CD14-positive monocyte (primary cell): ENCODE results near the gene VAV1. TPM values are rescaled to one million over a fixed set of nuclear protein-coding genes. Genes with fewer than 3 reads are reported as not detected.

ENCODE experiments used
- DNase-seq, 3 donors: peaks; one replicate each; pipeline ENCODE4 v3.0.0-alpha.2; 2011 to 2022
- H2AFZ ChIP-seq: 2 replicates; pipeline ENCODE4 v1.6.0; 2012; ENCODE audit warnings: mild to moderate bottlenecking, low read depth, low read length, inconsistent platforms; ENCODE audit not compliant: insufficient read depth, poor library complexity, severe bottlenecking
- H3K27ac ChIP-seq, 2 donors: 1 replicate in 1 of 2; 2 replicates in 1 of 2; pipeline ENCODE4 v1.5.1; 2012 to 2013; ENCODE audit warnings: low read length in 2 of 2, control low read depth in 1 of 2, inconsistent platforms in 1 of 2, low read depth in 1 of 2, mild to moderate bottlenecking in 1 of 2
- H3K27me3 ChIP-seq, 2 donors: one replicate each; pipeline versions ENCODE4 v1.6.0 to v1.6.1; 2011 to 2013; ENCODE audit warnings: low read length in 2 of 2; ENCODE audit not compliant: control insufficient read depth in 2 of 2, insufficient read depth in 2 of 2
- H3K36me3 ChIP-seq, 2 donors: replicated peaks in 1 of 2; 1 replicate in 1 of 2; 2 replicates in 1 of 2; pipeline versions ENCODE4 v1.5.1 to v1.6.1; 2012 to 2013; ENCODE audit warnings: low read length in 2 of 2, control low read depth in 1 of 2, inconsistent platforms in 1 of 2, mild to moderate bottlenecking in 1 of 2; ENCODE audit not compliant: insufficient read depth in 2 of 2, control insufficient read depth in 1 of 2
- H3K4me1 ChIP-seq, 2 donors: 1 replicate in 1 of 2; 2 replicates in 1 of 2; pipeline versions ENCODE4 v1.5.1 to v1.6.1; 2012 to 2013; ENCODE audit warnings: low read length in 2 of 2, control low read depth in 1 of 2, inconsistent platforms in 1 of 2, mild to moderate bottlenecking in 1 of 2, moderate library complexity in 1 of 2; ENCODE audit not compliant: insufficient read depth in 2 of 2, control insufficient read depth in 1 of 2
- H3K4me2 ChIP-seq: replicated peaks from 2 replicates; pipeline ENCODE3; 2012; ENCODE audit warnings: low read length, moderate library complexity, mild to moderate bottlenecking; ENCODE audit not compliant: poor library complexity, severe bottlenecking; ENCODE audit errors: extremely low read depth
- H3K4me3 ChIP-seq, 3 experiments: fragments of 200-600 bp in 1 of 3; sonication (generic) in 1 of 3; replicated peaks in 1 of 3; 1 replicate in 2 of 3; 2 replicates in 1 of 3; pipeline ENCODE4 v1.5.1; 2011 to 2013; ENCODE audit warnings: low read length in 3 of 3, mild to moderate bottlenecking in 3 of 3, control low read depth in 2 of 3, low read depth in 2 of 3, inconsistent platforms in 1 of 3, moderate library complexity in 1 of 3
- H3K79me2 ChIP-seq: 2 replicates; pipeline ENCODE4 v1.6.0; 2012; ENCODE audit warnings: mild to moderate bottlenecking, control low read depth, inconsistent platforms, low read length, moderate library complexity; ENCODE audit not compliant: insufficient read depth
- H3K9ac ChIP-seq: 2 replicates; pipeline ENCODE4 v1.6.0; 2017; ENCODE audit warnings: low read length, mild to moderate bottlenecking; ENCODE audit not compliant: insufficient read depth, poor library complexity, severe bottlenecking
- H3K9me3 ChIP-seq, 2 donors: replicated peaks in 1 of 2; 1 replicate in 1 of 2; 2 replicates in 1 of 2; pipeline versions ENCODE4 v1.5.1 to v1.6.1; 2012 to 2013; ENCODE audit warnings: low read length in 2 of 2, control low read depth in 1 of 2; ENCODE audit not compliant: control insufficient read depth in 1 of 2, insufficient read depth in 1 of 2
- H4K20me1 ChIP-seq: 2 replicates; pipeline ENCODE4 v1.6.0; 2012; ENCODE audit warnings: mild to moderate bottlenecking, low read length, control low read depth, moderate library complexity; ENCODE audit not compliant: insufficient read depth
- H3K27ac Mint-ChIP-seq, 7 donors: one replicate each; pipeline ENCODE4 v1.8.0; 2020; ENCODE audit warnings: mild to moderate bottlenecking in 7 of 7, mixed read lengths in 7 of 7, moderate library complexity in 6 of 7, inconsistent platforms in 2 of 7
- H3K27me3 Mint-ChIP-seq, 3 donors: one replicate each; pipeline ENCODE4 v1.8.0; 2021 to 2022; ENCODE audit warnings: low read depth in 3 of 3, mild to moderate bottlenecking in 3 of 3, mixed read lengths in 3 of 3, moderate library complexity in 3 of 3, inconsistent platforms in 1 of 3
- H3K36me3 Mint-ChIP-seq, 2 donors: one replicate each; pipeline ENCODE4 v1.8.0; 2020; ENCODE audit warnings: mixed read lengths in 2 of 2, inconsistent platforms in 1 of 2, mild to moderate bottlenecking in 1 of 2
- H3K4me1 Mint-ChIP-seq: one replicate; pipeline ENCODE4 v1.8.0; 2020; ENCODE audit warnings: mild to moderate bottlenecking, mixed read lengths
- H3K4me3 Mint-ChIP-seq, 2 donors: one replicate each; pipeline ENCODE4 v1.8.0; 2020; ENCODE audit warnings: mild to moderate bottlenecking in 2 of 2, mixed read lengths in 2 of 2, moderate library complexity in 1 of 2
- H3K9me3 Mint-ChIP-seq, 7 donors: one replicate each; pipeline ENCODE4 v1.8.0; 2020 to 2022; ENCODE audit warnings: mixed read lengths in 7 of 7, mild to moderate bottlenecking in 6 of 7, moderate library complexity in 6 of 7, inconsistent platforms in 2 of 7
- CTCF ChIP-seq: fragments of 200-600 bp; IDR thresholded peaks from one replicate; pipeline ENCODE4 v1.8.0; 2022; ENCODE audit warnings: antibody characterized with exemption, mild to moderate bottlenecking
- WGBS: methylation state at CpG from one replicate; pipeline ENCODE4 v1.1.5; 2013; ENCODE audit warnings: missing lambda C conversion rate; ENCODE audit not compliant: insufficient coverage; 5-methylcytosine and 5-hydroxymethylcytosine counted together
- intact Hi-C, 2 donors: fragments of 100-400 bp; cut with micrococcal nuclease; formaldehyde crosslinking; loops; one replicate each; pipeline versions ENCODE4 v1.15.0 to v1.15.1; 2023
- polyA plus RNA-seq, 3 donors: library from polyadenylated mRNA; depleted of rRNA in 1 of 3; unstranded in 2 of 3; stranded (reverse) in 1 of 3; fragments of 300-500 nt in 2 of 3; fragments of >200 nt in 1 of 3; fragmentation: Illumina TruSeq in 2 of 3; gene quantifications; 1 replicate in 2 of 3; 2 replicates in 1 of 3; pipeline ENCODE4 v1.2.3, GENCODE V29; 2012 to 2021

VAV1 gene
- polyA plus RNA-seq, 3 donors = 21.3 to 81.2 (median 30.2) TPM

- H3K4me2 ChIP-seq = peak overlapping the region; percentile 84
- peaks cover 46% of the 10 kb centered on the region for H3K4me1 Mint-ChIP-seq
- peak overlapping the region in 3 of 7 donors; percentile 45 to 68 (median 48) for H3K27ac Mint-ChIP-seq
- peak overlapping the region; percentile 48 for H3K9ac ChIP-seq
- peaks cover 0 to 4% of the 10 kb centered on the region in 2 donors for H3K36me3 Mint-ChIP-seq
- no peak overlapping the region for H3K27ac ChIP-seq
- peaks cover 13% of the 10 kb centered on the region for H3K79me2 ChIP-seq
- H2AFZ ChIP-seq = peak overlapping the region; percentile 52
- H3K36me3 ChIP-seq = peaks cover 0 to under 1% of the 10 kb centered on the region in 2 donors
- 0% methylated on average over 21 of the region's 46 CpGs for WGBS
- H3K27me3 Mint-ChIP-seq = peaks cover 11 to 30% (median 22%) of the 10 kb centered on the region in 3 donors
- peak in 1 of 3 donors; percentile 79 for DNase-seq
- H3K4me3 ChIP-seq = peak overlapping the region; percentile 21 to 71 (median 48)
- peaks cover 0 to 8% of the 10 kb centered on the region in 2 donors for H3K27me3 ChIP-seq
- peaks cover 48 to 51% of the 10 kb centered on the region in 2 donors for H3K4me1 ChIP-seq
- intact Hi-C loops = no loop called here
- H4K20me1 ChIP-seq = peaks cover 8% of the 10 kb centered on the region
- H3K9me3 ChIP-seq = no peaks in the 10 kb centered on the region
- no peak for TF ChIP-seq CTCF
- H3K4me3 Mint-ChIP-seq = peak overlapping the region; percentile 74 to 89
- H3K9me3 Mint-ChIP-seq = peaks cover 0 to 3% (median 0%) of the 10 kb centered on the region in 7 donors
These were observed 31.7 kb upstream of the VAV1 start for GRCh38 chr19:6740589-6741343.

DNA sequence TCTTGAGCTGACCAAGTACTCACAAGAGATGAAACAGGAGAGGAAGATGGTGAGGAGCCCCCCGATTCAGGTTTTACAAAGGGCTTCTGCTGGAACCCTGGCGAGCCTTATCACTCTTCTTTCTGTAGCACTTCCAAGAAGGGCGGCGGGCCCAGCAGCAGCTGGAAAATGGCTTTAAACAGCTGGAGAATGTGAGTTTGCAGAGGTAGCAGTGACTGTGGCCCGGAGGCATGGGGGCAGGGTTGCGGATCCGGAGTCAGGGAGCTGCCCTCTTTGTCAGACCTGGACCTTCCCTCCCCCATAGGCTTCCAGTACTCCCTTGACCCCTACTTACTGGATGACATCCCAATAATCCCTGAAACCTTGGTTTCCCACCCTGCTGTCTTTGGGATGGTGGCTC lies 29.4 kb upstream of the VAV1 start:
- no peak overlapping the region for H3K27ac ChIP-seq
- no peak overlapping the region for H2AFZ ChIP-seq
- Mint-ChIP-seq H3K27ac (no peak overlapping the region), H3K4me1 (peaks cover 30% of the 10 kb centered on the region), H3K36me3 (no peaks in the 10 kb centered on the region), H3K27me3 (peaks cover 11 to 33% (median 22%) of the 10 kb centered on the region in 3 donors), H3K9me3 (peaks cover 0 to 3% (median 0%) of the 10 kb centered on the region in 7 donors), H3K4me3 (no peak overlapping the region)
- no peak overlapping the region for H3K9ac ChIP-seq
- no peaks in the 10 kb centered on the region for H3K9me3 ChIP-seq
- peaks cover 0 to 8% of the 10 kb centered on the region in 2 donors for H3K27me3 ChIP-seq
- H3K4me2 ChIP-seq = no peak overlapping the region
- 100% methylated on average over 1 of the region's 7 CpGs for WGBS
- no peaks in the 10 kb centered on the region for H3K36me3 ChIP-seq
- H4K20me1 ChIP-seq = no peaks in the 10 kb centered on the region
- H3K79me2 ChIP-seq = no peaks in the 10 kb centered on the region
- intact Hi-C loops = no loop called here
- DNase-seq = no peak
- no peak overlapping the region for H3K4me3 ChIP-seq
- H3K4me1 ChIP-seq = peaks cover 32 to 34% of the 10 kb centered on the region in 2 donors
- TF ChIP-seq CTCF = no peak
